ENCODE measurements around the gene ABLIM3.

Gene ABLIM3

DNA sequence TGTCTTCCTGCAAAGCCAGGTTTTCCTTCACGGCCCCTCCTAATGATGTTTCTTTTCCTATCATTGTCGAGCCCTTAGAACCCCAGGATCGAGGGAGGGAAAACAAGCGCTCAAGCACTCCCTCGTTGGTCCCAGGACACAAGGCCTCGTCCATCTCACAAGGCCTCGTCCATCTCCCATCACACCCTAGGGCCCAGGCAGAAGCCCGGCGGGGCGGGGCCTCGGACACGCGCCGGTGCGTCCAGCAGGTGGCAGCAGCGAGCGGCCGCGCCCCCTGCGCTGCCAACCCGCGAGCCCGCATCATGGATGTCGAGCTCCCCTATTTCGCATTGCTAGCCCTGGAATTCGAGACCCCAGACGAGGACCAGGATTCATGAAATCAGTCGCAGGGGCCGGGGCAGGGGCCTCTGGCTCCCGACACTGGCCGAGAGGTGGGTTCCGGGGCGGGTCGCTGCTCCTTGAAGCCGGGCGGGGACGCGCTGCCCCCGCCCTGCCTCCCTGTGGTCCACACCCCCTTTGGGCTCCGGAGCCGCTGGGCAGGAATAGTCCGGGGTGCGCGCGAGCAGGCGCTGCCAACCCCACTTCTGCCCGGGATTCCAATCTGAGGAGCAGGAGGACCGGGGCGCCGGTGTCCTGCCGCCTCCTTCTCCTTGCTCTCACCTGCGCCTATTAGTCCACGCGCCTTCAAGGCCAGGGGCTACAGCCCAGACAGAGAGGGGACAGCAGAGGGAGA lies at the start of gene ABLIM3:
Gene ABLIM3, plus strand, starts transcription at position 270 of the 733 bp plus-strand sequence. CDS start 603 bp downstream, outside the sequence.
- DNase-seq = peak; percentile 15

DNA sequence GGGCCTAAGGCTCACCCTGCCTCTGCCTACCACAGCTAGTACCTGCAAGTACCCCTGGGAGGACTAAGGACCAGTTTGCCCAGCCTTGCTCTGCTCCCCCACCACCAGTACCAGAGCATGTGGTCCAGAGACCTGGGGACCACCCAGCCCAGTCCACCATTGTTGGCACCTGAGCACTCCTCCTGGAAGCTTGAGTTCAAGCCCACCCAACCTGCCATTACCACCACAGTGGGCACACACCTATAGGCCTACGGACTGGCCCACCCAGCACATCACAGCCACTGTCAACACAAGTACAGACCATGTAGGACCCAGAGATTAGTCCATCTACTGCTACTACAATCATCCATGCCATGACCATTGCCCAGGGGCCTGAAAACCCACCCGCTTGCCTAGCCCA lies 47.7 kb upstream of the ABLIM3 start:
- no peak for DNase-seq

DNA sequence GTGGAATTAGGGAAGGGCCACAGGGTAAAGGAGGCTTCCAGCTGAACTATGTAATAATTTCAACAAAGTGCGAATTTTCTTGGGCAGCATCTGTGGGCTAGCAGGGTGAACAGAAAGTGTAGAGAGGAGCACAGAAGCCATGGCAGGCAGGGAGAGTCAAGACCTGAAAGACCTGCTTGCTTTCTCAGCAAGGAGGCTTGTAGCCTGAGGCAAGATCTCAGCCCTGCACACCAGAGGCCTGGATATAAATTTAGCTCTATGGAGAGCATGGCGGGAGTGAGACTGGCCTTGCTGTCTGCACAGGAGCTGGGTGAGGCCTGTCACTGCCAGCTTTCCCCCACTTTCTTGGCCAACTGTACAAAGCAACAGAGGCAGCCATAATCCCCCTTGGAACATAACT lies 46.3 kb upstream of the ABLIM3 start:
- DNase-seq = no peak

DNA sequence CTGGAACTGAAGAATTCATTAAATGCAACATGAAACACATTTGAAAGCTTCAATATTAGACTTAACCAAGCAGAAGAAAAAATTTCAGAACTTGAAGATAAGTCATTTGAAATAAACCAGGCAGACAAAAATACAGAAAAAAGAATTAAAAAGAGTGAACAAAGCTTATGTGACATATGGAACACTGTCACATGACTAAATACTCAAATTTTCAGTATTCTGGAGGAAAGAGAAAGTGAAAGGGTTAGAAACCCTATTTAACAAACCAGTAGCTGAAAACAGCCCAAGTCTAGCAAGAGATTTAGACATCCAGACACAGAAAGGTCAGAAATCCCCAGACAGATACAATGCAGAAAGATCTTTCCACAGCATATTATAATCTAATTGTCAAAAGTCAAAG lies 41.4 kb upstream of the ABLIM3 start:
- no peak for DNase-seq

DNA sequence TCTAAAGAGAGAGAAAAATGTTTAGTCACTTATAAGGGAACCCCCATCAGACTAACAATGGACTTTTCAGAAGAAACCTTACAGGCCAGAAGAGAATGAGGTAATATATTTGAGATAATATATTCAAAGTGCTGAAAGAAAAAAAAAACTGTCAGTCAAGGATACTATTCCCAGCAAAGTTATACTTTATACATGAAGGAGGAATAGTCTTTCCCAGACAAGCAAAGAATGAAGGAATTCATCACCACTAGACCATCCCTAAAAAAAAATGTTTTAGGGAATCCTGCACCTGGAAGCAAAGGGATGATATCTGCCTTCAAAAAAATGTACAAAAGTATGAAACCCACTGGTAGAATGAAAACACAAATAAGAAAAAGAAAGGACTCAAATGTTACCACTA lies 41.0 kb upstream of the ABLIM3 start:
- no peak for DNase-seq

DNA sequence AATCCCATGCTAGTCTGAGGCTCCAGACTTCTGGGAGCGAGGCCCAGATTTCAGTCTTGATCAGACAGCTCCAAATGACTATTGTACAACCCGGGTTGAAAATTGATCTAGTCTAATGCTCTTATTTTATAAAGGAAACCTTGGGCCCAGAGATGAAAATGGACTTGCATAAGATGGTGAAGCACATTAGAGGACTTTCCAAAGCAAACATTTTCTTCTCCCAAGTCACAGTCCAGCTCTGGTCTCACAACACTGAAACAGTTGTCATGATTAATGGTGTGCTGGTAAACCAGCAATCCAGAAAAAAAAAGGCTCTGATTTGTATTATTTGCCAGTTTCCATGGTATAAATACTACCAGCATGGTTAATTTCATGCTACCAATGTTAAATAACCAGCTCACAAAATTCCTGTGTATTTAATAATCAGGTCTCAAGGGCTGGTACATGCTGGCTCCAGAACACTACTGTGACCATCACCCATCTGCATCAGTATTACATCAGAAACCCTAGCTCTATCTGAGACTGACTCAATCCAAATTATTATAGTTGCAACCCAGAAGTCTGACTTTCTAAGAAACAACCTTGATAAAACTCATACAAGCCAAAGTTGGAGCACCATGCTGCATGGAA lies 32.5 kb upstream of the ABLIM3 start:
- no peak for DNase-seq

DNA sequence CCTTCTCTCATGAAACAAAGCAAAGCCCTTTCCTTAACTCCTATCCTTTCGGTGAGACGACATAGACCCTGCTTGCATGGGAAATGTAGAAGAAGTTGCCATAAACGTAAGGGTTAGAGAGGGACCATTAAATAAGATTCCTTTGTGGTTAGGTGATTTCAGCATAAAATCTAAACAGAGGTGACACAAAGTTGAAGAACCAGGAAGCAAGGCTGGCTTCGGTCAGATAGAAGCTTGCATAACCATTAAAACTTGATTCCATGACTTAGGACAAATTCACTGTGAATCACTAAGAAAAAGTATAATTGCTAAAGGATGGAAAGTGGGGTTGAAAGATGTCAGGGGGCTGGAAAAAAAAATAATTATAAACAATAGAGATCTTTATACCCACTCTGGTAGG lies 30.9 kb upstream of the ABLIM3 start:
- DNase-seq = no peak

DNA sequence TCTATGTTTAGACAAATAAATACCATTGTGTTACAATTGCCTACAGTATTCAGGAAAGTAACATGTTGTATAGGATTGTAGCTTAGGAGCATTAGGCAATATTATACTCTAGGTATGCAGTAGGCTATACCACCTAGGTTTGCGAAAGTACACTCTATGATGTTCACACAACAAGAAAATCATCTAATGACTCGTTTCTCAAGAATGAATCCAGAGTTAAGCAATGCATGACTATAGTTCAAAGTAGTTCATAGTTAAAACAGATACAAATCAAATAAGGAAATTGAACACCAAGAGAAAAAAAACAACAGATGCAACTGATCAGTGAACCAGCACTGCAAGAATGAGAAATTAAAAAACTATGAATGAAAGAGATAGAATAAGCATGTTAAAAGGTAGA lies 27.6 kb upstream of the ABLIM3 start:
- no peak for DNase-seq

DNA sequence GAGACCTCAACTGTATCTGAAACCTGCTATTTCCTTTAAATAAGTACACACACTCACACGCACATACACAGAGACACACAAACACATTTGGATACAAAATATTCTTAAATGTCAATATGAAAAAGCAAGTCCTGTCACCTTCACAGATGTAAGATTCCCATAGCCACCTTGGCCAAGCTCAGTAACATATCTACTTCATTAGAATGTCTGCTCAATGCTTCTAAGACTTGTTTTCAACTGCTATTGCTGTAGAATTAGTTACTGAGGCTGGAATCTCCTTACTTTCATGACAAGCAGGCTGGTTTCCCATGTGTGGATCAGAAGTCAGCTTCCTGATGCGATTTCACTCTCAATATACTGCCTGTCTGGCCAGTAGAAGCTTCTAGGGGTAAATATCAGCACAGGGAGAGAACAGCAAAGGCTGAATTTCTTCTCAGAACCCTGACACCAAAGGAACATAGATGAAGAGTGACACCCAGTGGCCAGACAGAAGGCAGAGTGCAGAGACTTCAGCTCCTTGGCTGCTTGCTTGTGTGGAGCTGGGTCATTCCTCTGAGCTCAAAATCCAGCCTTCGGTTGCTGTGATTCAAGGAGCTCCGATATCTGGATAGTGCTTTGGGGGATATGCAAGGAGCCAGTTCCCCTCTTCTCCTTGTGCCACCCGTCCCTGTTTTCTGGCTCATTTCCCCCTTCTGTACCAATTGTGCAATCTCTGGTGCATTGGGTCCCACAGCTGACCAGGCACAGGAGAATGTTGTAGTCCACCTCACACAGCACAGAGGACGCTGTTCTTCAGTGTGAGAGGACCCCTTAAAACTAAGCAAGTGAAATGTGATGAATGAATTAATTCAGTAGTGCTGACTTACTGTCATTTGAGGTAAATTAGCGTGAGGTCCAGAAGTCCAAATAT lies 26.6 kb upstream of the ABLIM3 start:
- peak; percentile 1 for DNase-seq

DNA sequence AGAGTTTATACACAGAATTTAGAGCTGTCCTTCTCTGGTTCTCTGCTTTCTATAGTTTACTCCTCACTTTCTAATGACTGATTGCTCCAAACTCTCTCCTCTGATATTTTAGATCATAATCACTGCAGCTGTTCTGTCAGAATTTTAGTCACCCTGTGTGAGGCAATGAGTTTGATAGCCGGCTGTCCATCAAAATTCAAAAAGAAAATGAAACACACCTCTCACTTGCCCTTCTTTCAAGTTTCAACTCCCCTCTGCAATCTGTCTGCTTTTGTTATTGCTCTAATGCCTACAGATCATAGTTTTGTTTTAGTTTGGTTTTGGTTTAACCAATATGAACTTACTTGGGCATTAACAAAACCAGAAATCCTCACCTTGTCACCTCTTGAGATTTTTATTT lies 23.3 kb upstream of the ABLIM3 start:
- no peak for DNase-seq

DNA sequence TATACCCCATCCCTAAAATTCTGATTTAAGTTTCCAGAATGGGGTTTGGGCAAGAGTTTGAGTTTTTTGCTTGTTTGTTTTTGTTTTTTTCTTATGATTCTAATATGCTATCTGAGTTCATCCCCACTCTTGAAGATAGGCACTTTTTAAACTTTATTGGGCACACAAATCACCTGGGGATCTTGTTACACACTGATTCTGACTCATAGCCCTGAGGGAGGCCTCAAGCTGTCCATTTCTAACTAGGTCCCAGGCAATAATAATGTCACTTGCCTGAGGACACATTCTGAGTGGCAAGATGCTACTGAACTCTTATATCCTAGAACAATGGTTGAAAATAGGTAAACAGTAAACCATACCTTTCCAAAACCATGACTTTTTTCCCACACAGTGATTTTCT lies 22.8 kb upstream of the ABLIM3 start:
- DNase-seq = no peak

DNA sequence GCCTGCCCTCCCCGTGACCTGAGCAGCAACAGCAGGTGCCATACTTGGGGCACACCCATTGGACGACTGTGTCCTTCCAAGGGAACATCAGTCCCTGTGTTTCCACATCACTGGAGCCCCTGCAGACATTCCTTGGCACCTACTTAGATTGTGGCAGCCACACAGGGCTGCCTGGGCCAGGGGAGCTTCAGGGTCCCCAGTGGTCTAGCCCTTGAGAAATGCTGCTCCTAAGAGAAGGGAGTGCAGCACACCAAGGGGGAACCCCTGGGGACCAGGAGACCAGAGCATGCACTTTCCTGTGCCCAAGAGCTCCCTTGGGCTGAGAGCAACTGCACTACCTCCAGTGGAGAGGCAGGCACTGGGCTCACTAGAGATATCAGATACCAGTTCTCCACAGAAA lies 20.1 kb upstream of the ABLIM3 start:
- no peak for DNase-seq

DNA sequence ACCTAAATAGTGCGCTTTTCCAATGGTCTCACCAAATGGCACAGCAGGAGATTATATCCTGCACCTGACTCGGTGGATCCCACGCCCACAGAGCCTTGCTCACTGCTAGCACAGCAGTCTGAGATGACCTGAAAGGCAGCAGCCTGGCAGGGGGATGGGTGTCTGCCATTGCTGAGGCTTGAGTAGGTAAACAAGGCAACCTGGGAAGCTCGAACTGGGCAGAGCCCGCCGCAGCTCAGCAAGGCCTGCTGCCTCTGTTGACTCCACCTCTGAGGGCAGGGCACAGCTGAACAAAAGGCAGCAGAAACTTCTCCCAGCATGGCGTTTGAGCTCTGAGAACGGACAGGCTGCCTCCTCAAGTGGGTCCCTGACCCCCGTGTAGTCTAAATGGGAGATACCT lies 18.1 kb upstream of the ABLIM3 start:
- DNase-seq = no peak

DNA sequence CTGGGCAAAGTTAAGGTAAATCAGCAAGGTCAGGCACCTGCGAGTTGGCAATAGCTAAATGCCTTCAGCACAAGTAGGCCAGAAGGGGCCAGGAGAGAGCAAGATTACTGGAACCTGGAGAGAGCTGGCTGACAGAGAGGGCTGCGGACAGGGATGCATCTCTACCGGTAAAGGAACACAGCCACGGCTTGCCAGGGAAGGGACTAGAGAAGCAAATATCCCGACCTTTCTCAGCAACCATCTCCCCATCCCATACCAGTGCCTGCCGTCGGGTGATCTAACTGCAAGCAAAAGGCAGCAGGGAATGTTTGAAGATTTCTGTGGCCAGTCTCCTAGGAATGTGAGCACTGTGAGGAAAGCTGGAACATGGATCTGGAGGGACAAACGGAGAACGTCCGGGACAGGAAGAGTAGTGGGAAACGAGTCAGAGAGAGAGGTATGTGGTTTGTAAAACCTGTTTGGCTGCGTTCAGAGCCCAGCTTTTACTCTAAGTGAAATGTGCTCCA lies 15.9 kb upstream of the ABLIM3 start:
- DNase-seq = peak; percentile 0

DNA sequence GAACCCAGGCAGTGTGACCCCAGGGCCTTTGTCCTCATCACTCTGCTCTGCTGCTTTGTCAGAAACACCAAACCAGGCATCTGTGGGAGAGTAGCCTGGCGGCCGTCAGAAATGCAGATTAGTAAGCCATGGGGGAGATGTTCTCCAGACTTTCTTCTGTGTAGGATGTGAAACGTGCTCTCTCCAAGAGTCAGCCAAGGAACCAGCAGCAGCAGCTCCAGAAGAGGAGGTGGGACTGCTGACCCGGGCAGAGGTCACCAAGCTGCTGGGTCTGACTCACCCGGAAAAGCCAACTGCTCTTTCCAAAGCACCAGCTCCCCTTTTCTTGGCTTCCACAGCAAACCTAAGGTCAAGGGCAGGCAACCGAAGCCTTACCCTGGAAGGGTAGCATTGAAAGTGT lies 14.4 kb upstream of the ABLIM3 start:
- no peak for DNase-seq

DNA sequence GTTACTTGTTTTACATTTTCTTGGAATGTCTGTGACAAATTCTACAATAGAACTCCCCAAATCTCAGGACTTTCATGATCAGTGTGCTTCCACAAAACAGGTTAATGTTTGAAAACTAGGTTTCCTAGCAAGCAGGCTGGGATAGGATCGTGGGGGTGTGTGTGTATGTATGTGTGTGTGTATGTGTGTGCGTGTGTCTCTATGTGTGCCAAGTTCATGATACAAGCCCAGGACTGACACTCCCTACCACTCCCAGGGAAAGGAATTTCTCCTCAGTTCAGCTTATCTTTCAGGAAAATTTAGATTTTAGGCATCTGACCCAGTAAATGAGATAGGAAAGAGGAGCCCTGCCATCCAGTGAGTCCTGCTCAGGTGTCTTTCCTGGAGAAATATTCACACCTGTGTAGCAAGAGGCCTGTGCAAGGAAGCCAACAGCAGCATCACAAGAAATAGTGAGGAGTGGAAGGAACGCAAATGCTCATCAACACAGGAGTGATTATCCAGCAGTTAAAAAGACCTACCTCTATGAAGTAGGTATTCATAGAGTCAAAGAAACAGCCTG lies 13.8 kb upstream of the ABLIM3 start:
- DNase-seq = no peak

DNA sequence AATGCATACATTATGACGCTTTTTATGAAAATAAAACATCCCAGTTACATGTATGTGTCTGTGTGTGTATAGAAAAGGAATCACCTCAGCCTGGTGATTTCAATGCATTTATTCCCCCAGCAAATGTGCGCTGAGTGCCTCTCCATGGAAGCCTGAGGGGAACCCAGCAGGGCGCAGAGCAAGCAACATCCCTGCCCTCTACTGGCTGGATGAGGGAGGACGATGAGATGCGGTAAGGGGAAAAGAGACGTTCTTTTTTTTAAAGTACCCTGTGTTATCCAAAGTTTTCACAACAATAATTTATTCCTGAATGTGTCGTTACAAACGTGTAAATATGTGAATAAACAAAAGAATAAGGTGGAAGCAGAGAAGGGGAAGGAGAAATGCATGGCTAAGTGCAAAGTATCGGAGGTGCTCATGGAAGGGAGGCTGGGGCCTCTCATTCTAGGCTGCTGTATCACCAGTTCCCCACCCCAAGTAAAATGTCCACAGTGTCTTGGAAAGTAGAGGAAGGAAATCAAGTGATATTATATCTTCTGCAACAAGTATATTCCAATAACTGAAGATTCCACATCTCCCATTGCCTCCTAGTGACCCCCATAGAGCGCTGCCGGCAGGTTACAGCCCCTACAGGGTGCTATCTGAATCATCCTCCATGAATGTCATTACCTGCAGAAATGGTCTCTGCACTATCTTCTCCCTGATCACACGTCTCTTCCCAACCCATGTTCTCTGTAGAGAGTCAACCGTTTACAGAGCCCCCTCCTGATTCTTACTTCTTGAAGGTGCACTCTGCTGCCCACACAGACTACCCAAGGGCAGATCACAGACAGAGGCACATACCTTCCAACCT lies 13.0 kb upstream of the ABLIM3 start:
- no peak for DNase-seq

DNA sequence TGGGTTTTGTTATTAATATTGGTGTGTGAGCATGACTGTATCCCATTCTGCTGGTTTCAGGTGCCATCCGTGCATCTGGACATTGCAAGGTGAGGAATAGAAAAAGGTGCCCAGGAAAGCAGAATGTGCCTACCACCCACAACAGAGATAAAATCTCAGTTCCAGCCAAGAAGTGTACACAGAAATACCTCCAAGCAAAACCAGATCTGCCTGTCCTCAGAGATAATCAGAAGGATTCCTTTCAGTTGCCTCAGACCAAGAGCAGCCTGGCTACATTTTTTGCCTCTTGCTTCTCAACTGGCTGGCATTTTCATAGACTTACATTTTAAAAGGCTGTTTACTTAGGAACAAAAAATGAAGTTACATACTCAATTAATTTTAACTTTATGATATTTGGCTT lies 12.1 kb upstream of the ABLIM3 start:
- no peak for DNase-seq

DNA sequence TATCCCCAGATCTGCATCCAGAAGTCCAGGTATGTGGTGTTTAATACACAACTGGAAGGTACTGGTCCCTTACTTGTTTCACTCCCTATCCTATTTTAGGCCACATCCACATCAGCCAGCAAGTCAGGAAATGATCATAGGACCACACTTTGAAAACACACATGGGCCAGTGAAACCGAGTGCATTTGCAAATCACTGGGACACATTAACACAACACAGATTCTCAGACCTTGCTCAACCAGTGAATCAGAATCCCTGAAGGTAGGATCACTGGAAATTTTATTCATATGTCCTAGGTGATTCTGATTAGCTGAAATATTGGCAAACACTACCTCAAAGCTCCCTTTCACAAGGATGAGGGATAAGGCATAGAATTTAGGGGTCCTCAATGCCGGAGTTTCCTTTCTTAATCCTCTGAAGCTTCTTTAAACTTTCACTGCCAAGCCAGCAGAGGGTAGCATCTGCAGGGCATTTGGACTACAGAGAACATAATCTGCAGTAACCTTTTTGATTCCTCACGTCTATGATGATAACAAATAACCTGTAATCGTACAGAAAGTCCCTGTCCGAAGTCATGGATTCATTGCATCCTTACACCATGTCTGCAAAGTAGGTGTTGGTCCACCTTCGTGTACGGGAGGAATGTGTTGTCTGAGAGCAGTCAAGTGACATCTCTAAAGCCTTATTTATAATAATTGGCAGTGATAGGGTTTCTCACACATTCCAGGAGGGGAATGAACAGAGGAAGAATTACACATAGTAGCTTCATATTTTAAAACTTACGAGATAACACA lies 11.0 kb upstream of the ABLIM3 start:
- DNase-seq = no peak

DNA sequence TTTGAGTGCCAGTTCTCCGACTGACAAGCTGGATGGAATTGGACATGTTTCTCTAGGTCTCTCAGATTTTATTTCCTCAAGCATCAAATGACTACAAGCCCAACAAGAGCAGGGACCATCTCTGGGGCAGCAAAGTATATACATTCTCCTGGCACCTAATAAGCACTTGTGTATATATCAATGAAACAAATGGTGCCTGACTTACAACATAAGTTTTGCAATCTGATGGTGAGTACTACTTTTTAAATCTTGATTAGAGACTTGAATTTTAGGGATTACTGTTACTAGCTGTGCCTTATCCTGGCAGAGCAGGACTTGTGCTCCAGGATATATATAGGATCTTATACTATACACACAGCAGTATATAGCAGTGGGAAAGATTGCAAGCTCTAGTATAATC lies 8.8 kb upstream of the ABLIM3 start:
- DNase-seq = no peak

Data from DMS79 treated with DMSO at 0.1 percent for 48 hours (cell line).